Tibial artery (tissue), 4 donors: ENCODE results near the gene ZNF316.
"Not testable (repeated sequence)": the region's sequence is repeated elsewhere in the genome, so short reads cannot be mapped to it uniquely, and the experiment has no call there.

Experiments used
- DNase-seq, 2 donors: peaks; one replicate each; pipeline ENCODE4 v3.0.0-alpha.2; 2019
- H3K27ac ChIP-seq, 2 donors: fragments of 200-600 bp; sonication (generic) in 1 of 2; 1 replicate in 1 of 2; 2 replicates in 1 of 2; pipeline ENCODE4 v1.5.1; 2018 to 2019; ENCODE audit warnings: mild to moderate bottlenecking in 1 of 2
- H3K27me3 ChIP-seq, 2 donors: fragments of 200-600 bp; sonication (generic) in 1 of 2; one replicate each; pipeline versions ENCODE4 v1.5.1 to v1.6.0; 2016 to 2019
- H3K36me3 ChIP-seq, 3 donors: fragments of 200-600 bp; sonication (generic) in 2 of 3; one replicate each; pipeline ENCODE4 v1.5.1; 2016 to 2019; ENCODE audit warnings: mild to moderate bottlenecking in 2 of 3
- H3K4me1 ChIP-seq, 4 donors: fragments of 200-600 bp; sonication (generic) in 2 of 4; 1 replicate in 3 of 4; 2 replicates in 1 of 4; pipeline ENCODE4 v1.5.1; 2016 to 2019
- H3K4me3 ChIP-seq, 2 donors: fragments of 200-600 bp; sonication (generic) in 1 of 2; 1 replicate in 1 of 2; 2 replicates in 1 of 2; pipeline ENCODE4 v1.5.1; 2018 to 2019; ENCODE audit warnings: mild to moderate bottlenecking in 2 of 2
- H3K9me3 ChIP-seq, 3 donors: fragments of 200-600 bp; sonication (generic) in 1 of 3; one replicate each; pipeline ENCODE4 v1.5.1; 2016 to 2019
- CTCF ChIP-seq, 2 experiments: fragments of 200-600 bp in 1 of 2; fragments of 450-650 bp in 1 of 2; IDR thresholded peaks; one replicate each; pipeline ENCODE4 v1.5.1; 2017 to 2019; ENCODE audit warnings: antibody characterized with exemption in 2 of 2, mild to moderate bottlenecking in 1 of 2, moderate library complexity in 1 of 2
- intact Hi-C: fragments of 100-400 bp; cut with DNase I; formaldehyde crosslinking; loops from one replicate; pipeline ENCODE4 v1.15.0; 2023; ENCODE audit warnings: low total_unique reads

Gene ZNF316

GRCh38 chr7:6634021-6634420, 3.1 kb upstream of the ZNF316 start:
- H3K27ac ChIP-seq, result no peak overlapping the region
- H3K27me3 ChIP-seq, result no peaks in the 10 kb centered on the region
- no peaks in the 10 kb centered on the region for H3K36me3 ChIP-seq
- no peaks in the 10 kb centered on the region for H3K9me3 ChIP-seq
- intact Hi-C loops, result no loop called here
- TF ChIP-seq CTCF (IDR thresholded peaks at IDR 0.05), result no peak
- no peak overlapping the region for H3K4me3 ChIP-seq
- no peak for DNase-seq
- H3K4me1 ChIP-seq, result peaks cover 0 to 25% (median 19%) of the 10 kb centered on the region in 4 donors

DNA sequence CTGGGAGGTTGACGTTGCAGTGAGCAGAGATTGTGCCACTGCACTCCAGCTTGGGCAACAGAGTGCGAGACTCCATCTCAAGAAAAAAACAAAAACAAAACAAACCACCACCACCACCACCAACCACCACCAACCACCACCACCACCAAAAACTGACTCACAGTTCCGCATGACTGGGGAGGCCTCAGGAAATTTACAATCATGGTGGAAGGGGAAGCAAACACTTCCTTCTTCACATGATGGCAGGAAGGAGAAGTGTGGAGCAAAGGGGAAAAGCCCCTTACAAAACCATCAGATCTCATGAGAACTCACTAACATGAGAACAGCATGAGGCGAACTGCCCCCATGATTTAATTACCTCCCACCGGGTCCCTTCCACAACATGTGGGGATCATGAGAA, 2.1 kb upstream of the ZNF316 start:
- H3K27ac ChIP-seq, DNase-seq, H3K36me3 ChIP-seq, intact Hi-C loops, H3K4me3 ChIP-seq, H3K9me3 ChIP-seq, H3K27me3 ChIP-seq: not testable (repeated sequence)
- peaks cover 0 to 32% (median 19%) of the 10 kb centered on the region in 4 donors for H3K4me1 ChIP-seq

- intact Hi-C loops, result no loop called here
- H3K27me3 ChIP-seq, result no peaks in the 10 kb centered on the region
- H3K27ac ChIP-seq, result peak overlapping the region; percentile 76 to 83
- peaks cover 0 to 40% (median 19%) of the 10 kb centered on the region in 4 donors for H3K4me1 ChIP-seq
- H3K36me3 ChIP-seq, result peaks cover 10 to 25% (median 16%) of the 10 kb centered on the region in 3 donors
- H3K9me3 ChIP-seq, result no peaks in the 10 kb centered on the region
- peak in 1 of 2 donors; percentile 59 for DNase-seq
- TF ChIP-seq CTCF (IDR thresholded peaks at IDR 0.05), result no peak
- H3K4me3 ChIP-seq, result peak overlapping the region; percentile 75 to 76
Observed at GRCh38 chr7:6637544-6638229, 569 bp downstream of the ZNF316 start.

- DNase-seq, result no peak
- Histone ChIP-seq H3K36me3 (peaks cover 24 to 39% (median 29%) of the 10 kb centered on the region in 3 donors), H3K27ac (no peak overlapping the region), H3K9me3 (no peaks in the 10 kb centered on the region), H3K4me1 (peaks cover 0 to 40% (median 19%) of the 10 kb centered on the region in 4 donors), H3K27me3 (no peaks in the 10 kb centered on the region), H3K4me3 (peak overlapping the region in 1 of 2 donors; percentile 75)
- intact Hi-C loops, result no loop called here
- TF ChIP-seq CTCF (IDR thresholded peaks at IDR 0.05), result no peak
Observed at GRCh38 chr7:6639032-6639431, 1.9 kb downstream of the ZNF316 start.

- Histone ChIP-seq H3K27me3 (no peaks in the 10 kb centered on the region), H3K4me1 (peaks cover 0 to 40% (median 19%) of the 10 kb centered on the region in 4 donors), H3K4me3 (no peak overlapping the region), H3K27ac (no peak overlapping the region), H3K36me3 (peaks cover 30 to 45% (median 35%) of the 10 kb centered on the region in 3 donors), H3K9me3 (no peaks in the 10 kb centered on the region)
- DNase-seq, result no peak
- no peak for TF ChIP-seq CTCF (IDR thresholded peaks at IDR 0.05)
- intact Hi-C loops, result loop anchor here (10.0 kb wide), 1 partner anchor 75 kb away; no protein-coding TSS in a partner anchor
Observed at GRCh38 chr7:6639627-6640026, 2.5 kb downstream of the ZNF316 start.

DNA sequence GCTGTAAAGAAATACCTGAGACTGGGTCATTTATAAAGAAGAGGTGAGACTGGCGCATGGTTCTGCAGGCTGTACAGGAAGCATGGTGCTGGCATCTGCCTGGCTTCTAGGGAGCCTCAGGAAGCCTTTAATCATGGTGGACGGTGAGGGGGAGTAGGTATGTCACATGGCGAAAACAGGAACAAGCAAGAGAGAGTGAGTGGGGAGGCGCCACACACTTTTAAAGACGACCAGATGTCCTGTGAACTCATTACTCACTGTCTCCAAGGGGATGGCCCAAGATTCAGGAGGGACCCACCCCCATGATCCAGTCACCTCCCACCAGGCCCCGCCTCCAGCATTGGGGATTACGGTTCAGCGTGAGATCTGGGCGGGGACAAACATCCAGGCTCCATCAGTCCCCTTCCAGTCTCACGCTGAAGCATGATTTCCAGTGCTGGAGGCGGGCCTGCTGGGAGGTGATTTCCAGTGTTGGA, 3.2 kb downstream of the ZNF316 start:
- Histone ChIP-seq H3K4me1 (peaks cover 0 to 40% (median 19%) of the 10 kb centered on the region in 4 donors), H3K4me3 (no peak overlapping the region), H3K9me3 (no peaks in the 10 kb centered on the region), H3K27me3 (no peaks in the 10 kb centered on the region), H3K27ac (no peak overlapping the region), H3K36me3 (peaks cover 33 to 51% (median 42%) of the 10 kb centered on the region in 3 donors)
- TF ChIP-seq CTCF (IDR thresholded peaks at IDR 0.05), result no peak
- intact Hi-C loops, result loop anchor here (10.0 kb wide), 1 partner anchor 75 kb away; no protein-coding TSS in a partner anchor
- DNase-seq, result no peak
